ENCODE results near the gene ADAMTS10.

- TF ChIP-seq, protein P1, sequence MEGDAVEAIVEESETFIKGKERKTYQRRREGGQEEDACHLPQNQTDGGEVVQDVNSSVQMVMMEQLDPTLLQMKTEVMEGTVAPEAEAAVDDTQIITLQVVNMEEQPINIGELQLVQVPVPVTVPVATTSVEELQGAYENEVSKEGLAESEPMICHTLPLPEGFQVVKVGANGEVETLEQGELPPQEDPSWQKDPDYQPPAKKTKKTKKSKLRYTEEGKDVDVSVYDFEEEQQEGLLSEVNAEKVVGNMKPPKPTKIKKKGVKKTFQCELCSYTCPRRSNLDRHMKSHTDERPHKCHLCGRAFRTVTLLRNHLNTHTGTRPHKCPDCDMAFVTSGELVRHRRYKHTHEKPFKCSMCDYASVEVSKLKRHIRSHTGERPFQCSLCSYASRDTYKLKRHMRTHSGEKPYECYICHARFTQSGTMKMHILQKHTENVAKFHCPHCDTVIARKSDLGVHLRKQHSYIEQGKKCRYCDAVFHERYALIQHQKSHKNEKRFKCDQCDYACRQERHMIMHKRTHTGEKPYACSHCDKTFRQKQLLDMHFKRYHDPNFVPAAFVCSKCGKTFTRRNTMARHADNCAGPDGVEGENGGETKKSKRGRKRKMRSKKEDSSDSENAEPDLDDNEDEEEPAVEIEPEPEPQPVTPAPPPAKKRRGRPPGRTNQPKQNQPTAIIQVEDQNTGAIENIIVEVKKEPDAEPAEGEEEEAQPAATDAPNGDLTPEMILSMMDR (IDR thresholded peaks at IDR 0.05): no peak
- TF ChIP-seq EZH2 (IDR thresholded peaks at IDR 0.05): no peak
Measured at GRCh38 chr19:8595651-8596050, 14.9 kb downstream of the ADAMTS10 start.
